Adrenal gland (tissue), 19 donors: Measurements from ENCODE around the gene SHKBP1. TPM values are rescaled to one million over a fixed set of nuclear protein-coding genes. Genes with fewer than 3 reads are reported as not detected.

ENCODE experiments used
- DNase-seq, 7 donors: peaks; one replicate each; pipeline ENCODE4 v3.0.0-alpha.2; 2019 to 2020
- H3K27ac ChIP-seq, 5 donors: fragments of 200-600 bp; sonication (generic) in 4 of 5; 1 replicate in 3 of 5; 2 replicates in 2 of 5; pipeline versions ENCODE4 v1.5.1 to v1.8.0; 2016 to 2020; ENCODE audit warnings: mild to moderate bottlenecking in 1 of 5
- H3K27me3 ChIP-seq: fragments of 200-600 bp; 2 replicates; pipeline ENCODE4 v1.8.0; 2021
- H3K36me3 ChIP-seq, 2 donors: fragments of 200-600 bp; replicated peaks in 1 of 2; 1 replicate in 1 of 2; 2 replicates in 1 of 2; pipeline versions ENCODE4 v1.5.1 to v1.8.0; 2018 to 2022
- H3K4me1 ChIP-seq, 2 donors: fragments of 200-600 bp; replicated peaks in 1 of 2; 1 replicate in 1 of 2; 2 replicates in 1 of 2; pipeline versions ENCODE4 v1.5.1 to v1.8.0; 2018 to 2021
- H3K4me3 ChIP-seq, 4 donors: fragments of 200-600 bp; sonication (generic) in 3 of 4; one replicate each; pipeline ENCODE4 v1.5.1; 2016 to 2018
- H3K9me3 ChIP-seq, 3 donors: fragments of 200-600 bp; sonication (generic) in 1 of 3; replicated peaks in 1 of 3; 1 replicate in 2 of 3; 2 replicates in 1 of 3; pipeline versions ENCODE4 v1.5.1 to v1.8.0; 2016 to 2021
- POLR2A ChIP-seq, 2 donors: fragments of 450-650 bp; IDR thresholded peaks; one replicate each; pipeline ENCODE4 v1.6.1; 2017; ENCODE audit warnings: antibody characterized with exemption in 2 of 2, mild to moderate bottlenecking in 2 of 2, moderate library complexity in 1 of 2
- WGBS, 4 donors: extraction: QIAGEN DNeasy Blood & Tissue Kit in 2 of 4; methylation state at CpG; one replicate each; pipeline versions ENCODE4 v1.1.5 to v1.1.7; 2013 to 2017; 5-methylcytosine and 5-hydroxymethylcytosine counted together
- intact Hi-C, 2 donors: fragments of 100-400 bp; cut with DNase I; formaldehyde crosslinking; loops; one replicate each; pipeline versions ENCODE4 v1.14.1 to v1.15.0; 2022 to 2023
- long read RNA-seq, 10 donors: library from polyadenylated mRNA in 3 of 10; unstranded in 2 of 10; stranded (forward) in 1 of 10; transcript quantifications; one replicate each; pipeline ENCODE4 v2.0.0 and lab custom pipeline, GENCODE V29; 2021 to 2026
- polyA plus RNA-seq, 3 donors: library from polyadenylated mRNA; stranded (reverse); fragments of 200-250 nt in 2 of 3; fragments of 350-450 nt in 1 of 3; fragmentation: Illumina TruSeq in 1 of 3; extraction: RNeasy Lipid Tissue Mini Kit (QIAGEN cat#74804) in 1 of 3; gene quantifications; one replicate each; pipeline ENCODE4 v1.2.3, GENCODE V29; 2013 to 2014
- total RNA-seq, 9 donors: library from RNA; depleted of rRNA in 4 of 9; stranded (reverse); fragments of >200 nt in 4 of 9; fragments of 120-200 nt in 1 of 9; fragmentation: NEBNext Ultra II Directional in 1 of 9; extraction: Animal tissue kit (Norgen Biotek cat#: 25700) in 1 of 9; gene quantifications; one replicate each; pipeline versions ENCODE4 v1.1.0 to v1.2.4, GENCODE V29; 2013 to 2023
- TF ChIP-seq, protein P1 (sequence below), 6 experiments: fragments of 450-650 bp in 4 of 6; fragments of 200-600 bp in 2 of 6; sonication (generic) in 1 of 6; IDR thresholded peaks; 1 replicate in 5 of 6; 2 replicates in 1 of 6; pipeline versions ENCODE4 v1.5.1 to v1.8.0; 2016 to 2021; ENCODE audit warnings: antibody characterized with exemption in 6 of 6, mild to moderate bottlenecking in 2 of 6, moderate library complexity in 1 of 6
- donor health status: healthy with polysubstance abuse.
- donor health status: Bipolar disorder and iron deficiency.
- donor health status: DM: yes; HTN: yes; CAD: no.
- donor health status: DM: no; HTN: no; CAD: no.
- donor health status: DM: no; HTN: no; CAD: no.
- donor health status: DM: yes; HTN: yes; CAD: no.

SHKBP1 gene, protein sequence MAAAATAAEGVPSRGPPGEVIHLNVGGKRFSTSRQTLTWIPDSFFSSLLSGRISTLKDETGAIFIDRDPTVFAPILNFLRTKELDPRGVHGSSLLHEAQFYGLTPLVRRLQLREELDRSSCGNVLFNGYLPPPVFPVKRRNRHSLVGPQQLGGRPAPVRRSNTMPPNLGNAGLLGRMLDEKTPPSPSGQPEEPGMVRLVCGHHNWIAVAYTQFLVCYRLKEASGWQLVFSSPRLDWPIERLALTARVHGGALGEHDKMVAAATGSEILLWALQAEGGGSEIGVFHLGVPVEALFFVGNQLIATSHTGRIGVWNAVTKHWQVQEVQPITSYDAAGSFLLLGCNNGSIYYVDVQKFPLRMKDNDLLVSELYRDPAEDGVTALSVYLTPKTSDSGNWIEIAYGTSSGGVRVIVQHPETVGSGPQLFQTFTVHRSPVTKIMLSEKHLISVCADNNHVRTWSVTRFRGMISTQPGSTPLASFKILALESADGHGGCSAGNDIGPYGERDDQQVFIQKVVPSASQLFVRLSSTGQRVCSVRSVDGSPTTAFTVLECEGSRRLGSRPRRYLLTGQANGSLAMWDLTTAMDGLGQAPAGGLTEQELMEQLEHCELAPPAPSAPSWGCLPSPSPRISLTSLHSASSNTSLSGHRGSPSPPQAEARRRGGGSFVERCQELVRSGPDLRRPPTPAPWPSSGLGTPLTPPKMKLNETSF
- 10 to 100 TPM; 12.5 to 96.3 (median 49.7) TPM for total RNA-seq
- polyA plus RNA-seq, result 100 to 1,000 TPM in 2 of 3 donors, 10 to 100 TPM in 1; 17.8 to 157 (median 118) TPM
- long read RNA-seq, donor 1, transcript SHKBP1-201 (18 exons, 2,363 nt), result major isoform, 5 of 5 reads
- long read RNA-seq, donor 1, partial matches to known transcripts, result 0 of 5 reads
- long read RNA-seq, donor 1, other reads (novel, unspliced or antisense), result 0 of 5 reads
- long read RNA-seq, donor 2, partial matches to known transcripts, result 0 of 4 reads
- long read RNA-seq, donor 2, other reads (novel, unspliced or antisense), result 0 of 4 reads
- long read RNA-seq, donor 3, partial matches to known transcripts, result 0 of 4 reads
- long read RNA-seq, donor 3, other reads (novel, unspliced or antisense), result 0 of 4 reads
- long read RNA-seq, donor 4, transcript SHKBP1-201 (18 exons, 2,363 nt), result major isoform, 26 of 34 reads
- long read RNA-seq, donor 4, partial matches to known transcripts, result 3 of 34 reads
- long read RNA-seq, donor 4, other reads (novel, unspliced or antisense), result 5 of 34 reads
- long read RNA-seq, donor 5, transcript SHKBP1-201 (18 exons, 2,363 nt), result major isoform, 135 of 183 reads
- long read RNA-seq, donor 5, partial matches to known transcripts, result 14 of 183 reads
- long read RNA-seq, donor 5, other reads (novel, unspliced or antisense), result 31 of 183 reads
- long read RNA-seq, donor 6, transcript SHKBP1-201 (18 exons, 2,363 nt), result major isoform, 19 of 30 reads
- long read RNA-seq, donor 6, partial matches to known transcripts, result 6 of 30 reads
- long read RNA-seq, donor 6, other reads (novel, unspliced or antisense), result 4 of 30 reads
- long read RNA-seq, donor 7, partial matches to known transcripts, result 0 of 4 reads
- long read RNA-seq, donor 7, other reads (novel, unspliced or antisense), result 0 of 4 reads
- long read RNA-seq, donor 8, transcript SHKBP1-201 (18 exons, 2,363 nt), result major isoform, 13 of 14 reads
- long read RNA-seq, donor 8, partial matches to known transcripts, result 0 of 14 reads
- long read RNA-seq, donor 8, other reads (novel, unspliced or antisense), result 0 of 14 reads
- long read RNA-seq, donor 9, partial matches to known transcripts, result 0 of 3 reads
- long read RNA-seq, donor 9, other reads (novel, unspliced or antisense), result 0 of 3 reads
- long read RNA-seq, donor 10, partial matches to known transcripts, result 0 of 3 reads
- long read RNA-seq, donor 10, other reads (novel, unspliced or antisense), result 0 of 3 reads

DNA sequence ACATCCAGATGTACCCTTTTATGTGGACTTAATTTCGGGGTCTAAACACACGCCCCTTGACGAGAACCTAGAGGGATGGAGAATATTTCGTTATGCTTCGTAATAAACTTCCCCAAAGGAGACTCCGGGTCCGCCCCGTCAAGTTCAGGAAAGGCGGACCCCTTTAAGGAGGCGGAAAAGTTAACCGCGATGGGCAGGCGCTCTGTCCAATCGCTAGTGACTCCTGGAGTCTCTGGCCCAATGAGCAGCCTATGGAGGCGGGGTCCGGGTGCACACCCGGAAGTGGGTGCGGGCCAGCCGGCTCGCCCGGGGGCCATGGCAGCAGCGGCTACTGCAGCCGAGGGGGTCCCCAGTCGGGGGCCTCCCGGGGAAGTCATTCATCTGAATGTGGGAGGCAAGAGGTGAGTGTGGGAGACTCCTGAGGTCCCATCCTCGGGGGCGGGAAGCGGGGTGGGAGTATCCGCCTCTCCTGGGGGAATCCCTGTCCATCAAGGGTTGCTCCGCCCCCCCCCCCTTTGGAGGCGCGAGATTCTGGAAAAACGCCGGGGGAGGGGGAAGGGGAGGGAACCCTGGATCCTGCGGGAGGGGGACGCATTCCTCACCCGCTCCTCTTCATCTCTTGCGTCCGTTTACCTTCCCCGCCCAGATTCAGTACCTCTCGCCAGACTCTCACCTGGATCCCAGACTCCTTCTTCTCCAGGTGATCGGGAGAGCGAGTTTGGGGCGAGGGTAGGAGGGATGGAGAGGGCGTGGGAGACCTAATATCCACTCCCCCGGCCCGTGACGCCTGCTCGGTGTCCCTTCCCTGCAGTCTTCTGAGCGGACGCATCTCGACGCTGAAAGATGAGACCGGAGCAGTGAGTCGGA is at the start of gene SHKBP1:
SHKBP1 (plus strand) TSS at position 289 of the 867 bp plus-strand sequence; CDS start at position 316, 27 bp downstream.
- peaks cover 0 to 18% of the 10 kb centered on the region in 2 donors for H3K36me3 ChIP-seq
- intact Hi-C loops, result no loop called here
- whole genome bisulfite sequencing, 4 donors, result 1 to 2% (median 1%) methylated on average over 21 to 53 of the region's 55 CpGs
- H3K4me3 ChIP-seq, result peak within 1 kb of the TSS; percentile 37 to 90 (median 78)
- peak in 1 of 2 donors; percentile 54 for TF ChIP-seq POLR2A (IDR thresholded peaks at IDR 0.05)
- TF ChIP-seq, protein P1, sequence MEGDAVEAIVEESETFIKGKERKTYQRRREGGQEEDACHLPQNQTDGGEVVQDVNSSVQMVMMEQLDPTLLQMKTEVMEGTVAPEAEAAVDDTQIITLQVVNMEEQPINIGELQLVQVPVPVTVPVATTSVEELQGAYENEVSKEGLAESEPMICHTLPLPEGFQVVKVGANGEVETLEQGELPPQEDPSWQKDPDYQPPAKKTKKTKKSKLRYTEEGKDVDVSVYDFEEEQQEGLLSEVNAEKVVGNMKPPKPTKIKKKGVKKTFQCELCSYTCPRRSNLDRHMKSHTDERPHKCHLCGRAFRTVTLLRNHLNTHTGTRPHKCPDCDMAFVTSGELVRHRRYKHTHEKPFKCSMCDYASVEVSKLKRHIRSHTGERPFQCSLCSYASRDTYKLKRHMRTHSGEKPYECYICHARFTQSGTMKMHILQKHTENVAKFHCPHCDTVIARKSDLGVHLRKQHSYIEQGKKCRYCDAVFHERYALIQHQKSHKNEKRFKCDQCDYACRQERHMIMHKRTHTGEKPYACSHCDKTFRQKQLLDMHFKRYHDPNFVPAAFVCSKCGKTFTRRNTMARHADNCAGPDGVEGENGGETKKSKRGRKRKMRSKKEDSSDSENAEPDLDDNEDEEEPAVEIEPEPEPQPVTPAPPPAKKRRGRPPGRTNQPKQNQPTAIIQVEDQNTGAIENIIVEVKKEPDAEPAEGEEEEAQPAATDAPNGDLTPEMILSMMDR (IDR thresholded peaks at IDR 0.05), result no peak
- H3K27ac ChIP-seq, result peak within 1 kb of the TSS in 4 of 5 donors; percentile 33 to 87 (median 58)
- peak; percentile 92 to 98 (median 96) for DNase-seq
- H3K9me3 ChIP-seq, result no peaks in the 10 kb centered on the region
- no peaks in the 10 kb centered on the region for H3K27me3 ChIP-seq
- peaks cover 0 to 4% of the 10 kb centered on the region in 2 donors for H3K4me1 ChIP-seq

DNA sequence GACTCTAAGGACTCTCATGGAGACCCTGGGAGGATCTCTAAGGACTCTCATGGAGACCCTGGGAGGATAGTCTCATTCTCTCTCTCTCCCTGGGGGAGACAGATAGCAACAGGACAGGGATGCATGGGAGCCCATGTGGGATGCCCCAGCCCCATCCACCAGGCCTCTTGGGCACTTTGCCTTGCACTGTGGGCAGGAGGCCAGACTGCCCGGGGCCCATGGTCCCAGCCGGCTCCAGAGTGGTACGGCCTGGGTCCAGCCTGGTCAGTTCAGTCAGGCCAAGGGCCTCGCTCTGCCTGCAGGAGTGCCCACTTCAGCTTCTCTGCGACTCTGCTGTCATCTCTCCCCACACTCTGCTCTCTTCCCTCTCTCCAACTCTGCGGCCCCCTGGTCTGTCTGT is 48.6 kb upstream of the SHKBP1 start:
- H3K36me3 ChIP-seq, result no peaks in the 10 kb centered on the region
- no peaks in the 10 kb centered on the region for H3K9me3 ChIP-seq
- intact Hi-C loops, result no loop called here
- H3K27ac ChIP-seq, result no peak overlapping the region
- peaks cover 0 to 8% of the 10 kb centered on the region in 2 donors for H3K4me1 ChIP-seq
- no peaks in the 10 kb centered on the region for H3K27me3 ChIP-seq
- no peak for DNase-seq
- TF ChIP-seq POLR2A (IDR thresholded peaks at IDR 0.05), result no peak
- TF ChIP-seq, protein P1 (IDR thresholded peaks at IDR 0.05), result no peak
- no peak overlapping the region for H3K4me3 ChIP-seq
- WGBS, 4 donors, result 71 to 88% (median 78%) methylated on average over 2 to 6 of the region's 6 CpGs

DNA sequence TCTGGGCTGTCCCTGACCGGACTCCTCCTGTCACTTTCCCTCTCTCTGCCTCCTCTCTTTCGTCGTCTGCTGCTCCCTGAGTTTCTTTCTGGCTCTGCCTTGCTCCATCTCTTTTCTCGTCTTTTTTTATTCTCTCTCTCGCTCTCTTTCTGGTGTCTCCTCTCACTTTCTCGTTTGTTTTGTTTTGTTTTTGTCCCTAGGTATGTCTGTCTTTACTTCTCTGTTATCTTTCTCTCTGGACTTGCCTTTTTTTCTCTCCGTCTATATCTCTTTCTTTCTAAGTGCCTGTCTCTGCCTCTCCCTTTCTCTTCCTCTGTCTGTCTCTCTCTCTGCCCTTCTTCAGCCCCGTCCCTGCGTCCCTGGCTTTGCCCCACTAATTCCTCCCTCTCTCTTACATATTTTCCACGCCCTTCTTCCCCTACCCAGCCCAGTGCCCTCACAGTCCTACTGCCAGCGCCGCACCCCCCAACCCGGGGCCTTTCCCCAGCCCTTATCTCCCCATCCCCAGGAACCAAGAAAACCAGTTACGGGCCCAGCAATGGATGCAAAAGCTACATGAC is 48.1 kb upstream of the SHKBP1 start:
- Histone ChIP-seq H3K4me3 (no peak overlapping the region), H3K4me1 (peaks cover 0 to 8% of the 10 kb centered on the region in 2 donors), H3K9me3 (no peaks in the 10 kb centered on the region), H3K36me3 (no peaks in the 10 kb centered on the region), H3K27me3 (no peaks in the 10 kb centered on the region), H3K27ac (no peak overlapping the region)
- no peak for DNase-seq
- WGBS, 4 donors, result 59 to 68% (median 62%) methylated on average over 13 to 14 of the region's 14 CpGs
- TF ChIP-seq, protein P1 (IDR thresholded peaks at IDR 0.05), result no peak
- TF ChIP-seq POLR2A (IDR thresholded peaks at IDR 0.05), result no peak
- intact Hi-C loops, result no loop called here
